Stomach (tissue), 4 donors: ENCODE measurements around the gene GSG1L2.

ENCODE experiments used
- EP300 ChIP-seq: sonication (generic); formaldehyde crosslinking; IDR thresholded peaks from one replicate; pipeline ENCODE4 v1.6.1; 2017; ENCODE audit warnings: antibody characterized with exemption
- TF ChIP-seq, protein P1 (sequence below), 7 experiments: fragments of 450-650 bp in 4 of 7; fragments of 200-600 bp in 3 of 7; sonication (generic) in 3 of 7; IDR thresholded peaks; one replicate each; pipeline ENCODE4 v1.5.1; 2016 to 2019; ENCODE audit warnings: antibody characterized with exemption in 7 of 7, control low read depth in 2 of 7, mild to moderate bottlenecking in 1 of 7

DNA sequence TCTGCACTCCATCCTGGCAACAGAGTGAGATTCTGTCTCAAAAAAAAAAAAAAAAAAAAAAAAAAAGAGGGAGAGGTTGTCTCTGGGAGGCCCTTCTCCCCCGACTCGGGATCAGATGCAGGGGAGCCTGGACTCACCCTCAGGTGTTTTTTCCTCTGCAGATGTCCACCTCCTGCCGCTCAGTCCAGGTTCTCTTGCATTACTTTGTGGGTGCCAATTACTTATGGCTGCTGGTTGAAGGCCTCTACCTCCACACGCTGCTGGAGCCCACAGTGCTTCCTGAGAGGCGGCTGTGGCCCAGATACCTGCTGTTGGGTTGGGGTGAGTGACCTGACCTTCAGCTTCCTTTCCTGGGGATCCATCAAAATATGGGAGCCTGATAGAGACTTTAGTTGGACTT, 37.9 kb upstream of the GSG1L2 start:
- no peak for TF ChIP-seq EP300
- TF ChIP-seq, protein P1, sequence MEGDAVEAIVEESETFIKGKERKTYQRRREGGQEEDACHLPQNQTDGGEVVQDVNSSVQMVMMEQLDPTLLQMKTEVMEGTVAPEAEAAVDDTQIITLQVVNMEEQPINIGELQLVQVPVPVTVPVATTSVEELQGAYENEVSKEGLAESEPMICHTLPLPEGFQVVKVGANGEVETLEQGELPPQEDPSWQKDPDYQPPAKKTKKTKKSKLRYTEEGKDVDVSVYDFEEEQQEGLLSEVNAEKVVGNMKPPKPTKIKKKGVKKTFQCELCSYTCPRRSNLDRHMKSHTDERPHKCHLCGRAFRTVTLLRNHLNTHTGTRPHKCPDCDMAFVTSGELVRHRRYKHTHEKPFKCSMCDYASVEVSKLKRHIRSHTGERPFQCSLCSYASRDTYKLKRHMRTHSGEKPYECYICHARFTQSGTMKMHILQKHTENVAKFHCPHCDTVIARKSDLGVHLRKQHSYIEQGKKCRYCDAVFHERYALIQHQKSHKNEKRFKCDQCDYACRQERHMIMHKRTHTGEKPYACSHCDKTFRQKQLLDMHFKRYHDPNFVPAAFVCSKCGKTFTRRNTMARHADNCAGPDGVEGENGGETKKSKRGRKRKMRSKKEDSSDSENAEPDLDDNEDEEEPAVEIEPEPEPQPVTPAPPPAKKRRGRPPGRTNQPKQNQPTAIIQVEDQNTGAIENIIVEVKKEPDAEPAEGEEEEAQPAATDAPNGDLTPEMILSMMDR (IDR thresholded peaks at IDR 0.05), result no peak
